Measurements from ENCODE around the gene CELF2. TPM values are rescaled to one million over a fixed set of nuclear protein-coding genes. Genes with fewer than 3 reads are reported as not detected.

CELF2 gene
- polyA plus RNA-seq, 1 donor from 2014 or later: 55.5 TPM

GRCh38 chr10:11332846-11333245 lies 315.2 kb downstream of the CELF2 start:
- no peaks in the 10 kb centered on the region for H3F3A ChIP-seq (ENCODE audit: insufficient read depth, low read length, poor library complexity, severe bottlenecking)
- no peak overlapping the region for H3K27ac ChIP-seq (ENCODE audit: low read length)
- H3K9me2 ChIP-seq (ENCODE audit: insufficient read depth, low read length): no peaks in the 10 kb centered on the region
- H3K27me3 ChIP-seq (ENCODE audit: insufficient read depth, low read depth, low read length): no peaks in the 10 kb centered on the region
- H2AFZ ChIP-seq (ENCODE audit: low read depth, low read length): no peak overlapping the region
- no peaks in the 10 kb centered on the region for H3K9me3 ChIP-seq (ENCODE audit: low read length)
- H3K4me3 ChIP-seq (ENCODE audit: low read length): no peak overlapping the region
- H3K9ac ChIP-seq (ENCODE audit: low read length): no peak overlapping the region
- TF ChIP-seq POLR2AphosphoS5 (IDR thresholded peaks at IDR 0.05) (no peak), CTCF (IDR thresholded peaks at IDR 0.05; ENCODE audit: poor library complexity, severe bottlenecking) (no peak), TAF1 (IDR thresholded peaks at IDR 0.05; ENCODE audit: low read depth) (no peak), MXI1 (conservative IDR thresholded peaks at IDR 0.05; ENCODE audit: poor library complexity, severe bottlenecking) (no peak), SMC3 (conservative IDR thresholded peaks at IDR 0.05; ENCODE audit: poor library complexity) (no peak)
- H3K4me2 ChIP-seq (ENCODE audit: low read length): no peak overlapping the region
- peaks cover 3% of the 10 kb centered on the region for H3K36me3 ChIP-seq (ENCODE audit: insufficient read depth, low read length)
- H3K79me2 ChIP-seq (replicated peaks; ENCODE audit: insufficient read depth, low read length): no peaks in the 10 kb centered on the region
- no peaks in the 10 kb centered on the region for H4K20me1 ChIP-seq (ENCODE audit: insufficient read depth)

DNA sequence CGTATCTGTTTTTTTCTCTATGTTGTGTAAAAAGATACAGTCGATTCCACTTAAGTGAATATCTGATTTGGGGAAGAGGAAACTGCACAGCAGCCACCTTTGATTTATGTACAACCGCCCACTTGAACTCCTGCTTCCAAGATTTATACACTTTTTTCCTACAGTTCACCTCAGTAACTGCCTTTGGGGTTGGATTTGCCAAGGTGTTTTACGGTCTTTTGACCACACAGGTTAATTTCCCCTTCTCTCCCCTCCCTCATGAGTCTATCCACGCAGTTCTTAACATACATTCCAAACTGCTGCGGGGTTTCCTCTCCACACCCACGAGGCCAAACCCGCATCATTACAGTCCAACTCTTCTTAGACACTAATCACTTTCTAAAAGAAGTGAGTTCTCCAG lies 316.8 kb downstream of the CELF2 start:
- Histone ChIP-seq H3K79me2 (replicated peaks; ENCODE audit: insufficient read depth, low read length) (no peaks in the 10 kb centered on the region), H3K27me3 (ENCODE audit: insufficient read depth, low read depth, low read length) (no peaks in the 10 kb centered on the region), H2AFZ (ENCODE audit: low read depth, low read length) (no peak overlapping the region), H3K4me3 (ENCODE audit: low read length) (no peak overlapping the region), H4K20me1 (ENCODE audit: insufficient read depth) (no peaks in the 10 kb centered on the region), H3K9me3 (ENCODE audit: low read length) (no peaks in the 10 kb centered on the region), H3K27ac (ENCODE audit: low read length) (no peak overlapping the region), H3K4me2 (ENCODE audit: low read length) (no peak overlapping the region), H3F3A (ENCODE audit: insufficient read depth, low read length, poor library complexity, severe bottlenecking) (no peaks in the 10 kb centered on the region), H3K36me3 (ENCODE audit: insufficient read depth, low read length) (peaks cover 3% of the 10 kb centered on the region), H3K9me2 (ENCODE audit: insufficient read depth, low read length) (no peaks in the 10 kb centered on the region), H3K9ac (ENCODE audit: low read length) (no peak overlapping the region)
- TF ChIP-seq REST (IDR thresholded peaks at IDR 0.05; ENCODE audit: borderline replicate concordance) (no peak), MXI1 (conservative IDR thresholded peaks at IDR 0.05; ENCODE audit: poor library complexity, severe bottlenecking) (no peak), TAF1 (IDR thresholded peaks at IDR 0.05; ENCODE audit: low read depth) (no peak), EZH2 (IDR thresholded peaks at IDR 0.05; ENCODE audit: borderline replicate concordance, insufficient read depth, low read length, poor library complexity, severe bottlenecking) (no peak), CTCF (IDR thresholded peaks at IDR 0.05; ENCODE audit: poor library complexity, severe bottlenecking) (no peak), EP300 (conservative IDR thresholded peaks at IDR 0.05; ENCODE audit: poor library complexity, severe bottlenecking) (no peak), RAD21 (conservative IDR thresholded peaks at IDR 0.05) (no peak), SMC3 (conservative IDR thresholded peaks at IDR 0.05; ENCODE audit: poor library complexity) (no peak), POLR2AphosphoS5 (IDR thresholded peaks at IDR 0.05) (no peak)
